GM18502 (cell line): ENCODE data around the gene ZNF425.
"Not testable (repeated sequence)": the region's sequence is repeated elsewhere in the genome, so short reads cannot be mapped to it uniquely, and the experiment has no call there.

ENCODE experiments used
- ATAC-seq: cut with Tn5 transposase; IDR thresholded peaks from one replicate; pipeline ENCODE4 v1.9.1; 2021; ENCODE audit warnings: mild to moderate bottlenecking; ENCODE audit not compliant: unreplicated experiment, poor library complexity

Gene ZNF425

GRCh38 chr7:149125863-149126661, at the start of gene ZNF425:
TSS of gene ZNF425 (minus strand) at chr7:149126324. CDS start at chr7:149126213, 111 bp downstream.
- ATAC-seq: peak; percentile 88

- no peak for ATAC-seq
These were observed 49.0 kb upstream of the ZNF425 start for GRCh38 chr7:149175150-149175549.

- no peak for ATAC-seq
These were observed 46.4 kb upstream of the ZNF425 start for GRCh38 chr7:149172534-149172920.

- ATAC-seq: no peak
These were observed 45.9 kb upstream of the ZNF425 start for GRCh38 chr7:149171892-149172533.

GRCh38 chr7:149166630-149167352, 40.7 kb upstream of the ZNF425 start:
- ATAC-seq: no peak

- no peak for ATAC-seq
These were observed 40.0 kb upstream of the ZNF425 start for GRCh38 chr7:149166142-149166541.

- no peak for ATAC-seq
These were observed 35.2 kb upstream of the ZNF425 start for GRCh38 chr7:149161241-149161848.

- no peak for ATAC-seq
These were observed 30.8 kb upstream of the ZNF425 start for GRCh38 chr7:149156898-149157297.

- ATAC-seq: no peak
These were observed 27.9 kb upstream of the ZNF425 start for GRCh38 chr7:149154056-149154455.

GRCh38 chr7:149153346-149153745, 27.2 kb upstream of the ZNF425 start:
- no peak for ATAC-seq

GRCh38 chr7:149150981-149151380, 24.9 kb upstream of the ZNF425 start:
- no peak for ATAC-seq

- peak; percentile 39 for ATAC-seq
These were observed 21.9 kb upstream of the ZNF425 start for GRCh38 chr7:149147752-149148653.

- ATAC-seq: peak; percentile 73
These were observed 21.1 kb upstream of the ZNF425 start, which contains the start of gene ZNF398 for GRCh38 chr7:149147072-149147751. TSS of gene ZNF398 (plus strand) at chr7:149147453. CDS start at chr7:149147743, 290 bp downstream.

GRCh38 chr7:149145031-149145845, 19.1 kb upstream of the ZNF425 start:
- ATAC-seq: no peak

- not testable (repeated sequence) for ATAC-seq
These were observed 18.4 kb upstream of the ZNF425 start for GRCh38 chr7:149144436-149144922.

GRCh38 chr7:149141893-149142292, 15.8 kb upstream of the ZNF425 start:
- ATAC-seq: no peak

GRCh38 chr7:149140831-149141230, 14.7 kb upstream of the ZNF425 start:
- no peak for ATAC-seq

GRCh38 chr7:149136118-149136517, 10.0 kb upstream of the ZNF425 start:
- no peak for ATAC-seq
